Erythroblast (primary cell): ENCODE measurements around the gene SAMD11.
A peak's percentile ranks its signal among the peaks of the same experiment; 100 is the strongest.
"Not testable (repeated sequence)": the region's sequence is repeated elsewhere in the genome, so short reads cannot be mapped to it uniquely, and the experiment has no call there.

ENCODE experiments used
- DNase-seq, 2 experiments: peaks; one replicate each; lab custom pipeline; 2025; lab: John Stamatoyannopoulos, UW
- GATA1 ChIP-seq: IDR thresholded peaks from 2 replicates; pipeline ENCODE4 v1.6.1; 2011; ENCODE audit warnings: low read depth, mild to moderate bottlenecking, control low read depth, low read length, moderate library complexity
- POLR2A ChIP-seq: IDR thresholded peaks from 2 replicates; pipeline ENCODE4 v1.6.1; 2011; ENCODE audit warnings: mild to moderate bottlenecking, low read length

The SAMD11 gene

GRCh38 chr1:923131-923990 lies at the start of gene SAMD11:
Gene SAMD11, plus strand, starts transcription at chr1:923923. Its CDS starts 509 bp downstream, at chr1:924432.
- TF ChIP-seq GATA1 (no peak), POLR2A (no peak)
- peak; percentile 44 to 55 for DNase-seq

GRCh38 chr1:876428-877208 lies 47.1 kb upstream of the SAMD11 start:
- not testable (repeated sequence) for DNase-seq

- not testable (repeated sequence) for DNase-seq
Observed at GRCh38 chr1:877209-877986, 46.3 kb upstream of the SAMD11 start.

GRCh38 chr1:880511-880910 lies 43.2 kb upstream of the SAMD11 start:
- DNase-seq, result not testable (repeated sequence)

- not testable (repeated sequence) for DNase-seq
Observed at GRCh38 chr1:880915-881314, 42.8 kb upstream of the SAMD11 start.

GRCh38 chr1:886311-886710 lies 37.4 kb upstream of the SAMD11 start:
- TF ChIP-seq GATA1 (no peak), POLR2A (no peak)
- DNase-seq, result no peak

GRCh38 chr1:886760-887159 lies 37.0 kb upstream of the SAMD11 start:
- TF ChIP-seq POLR2A, result no peak
- no peak for DNase-seq

- TF ChIP-seq GATA1, result no peak
- no peak for TF ChIP-seq POLR2A
- no peak for DNase-seq
Observed at GRCh38 chr1:888297-888696, 35.4 kb upstream of the SAMD11 start.

- DNase-seq, result not testable (repeated sequence)
Observed at GRCh38 chr1:889774-890173, 33.9 kb upstream of the SAMD11 start.

GRCh38 chr1:890234-890633 lies 33.5 kb upstream of the SAMD11 start:
- not testable (repeated sequence) for DNase-seq

GRCh38 chr1:890661-891060 lies 33.1 kb upstream of the SAMD11 start:
- DNase-seq, result no peak
- TF ChIP-seq GATA1, result no peak
- no peak for TF ChIP-seq POLR2A

- no peak for DNase-seq
Observed at GRCh38 chr1:897226-897625, 26.5 kb upstream of the SAMD11 start.

GRCh38 chr1:897951-898350 lies 25.8 kb upstream of the SAMD11 start:
- DNase-seq, result not testable (repeated sequence)

More at GRCh38 chr1:897226-897625, 26.5 kb upstream of the SAMD11 start:
- no peak for TF ChIP-seq POLR2A
- TF ChIP-seq GATA1, result no peak

- TF ChIP-seq GATA1 (no peak), POLR2A (no peak)
- DNase-seq, result no peak
Observed at GRCh38 chr1:899636-900317, 23.9 kb upstream of the SAMD11 start.
